ENCODE results near the gene ZNF648. TPM values are rescaled to one million over a fixed set of nuclear protein-coding genes. Genes with fewer than 3 reads are reported as not detected.

The ZNF648 gene
- total RNA-seq, 1 experiment from 2014 or later: not detected

DNA sequence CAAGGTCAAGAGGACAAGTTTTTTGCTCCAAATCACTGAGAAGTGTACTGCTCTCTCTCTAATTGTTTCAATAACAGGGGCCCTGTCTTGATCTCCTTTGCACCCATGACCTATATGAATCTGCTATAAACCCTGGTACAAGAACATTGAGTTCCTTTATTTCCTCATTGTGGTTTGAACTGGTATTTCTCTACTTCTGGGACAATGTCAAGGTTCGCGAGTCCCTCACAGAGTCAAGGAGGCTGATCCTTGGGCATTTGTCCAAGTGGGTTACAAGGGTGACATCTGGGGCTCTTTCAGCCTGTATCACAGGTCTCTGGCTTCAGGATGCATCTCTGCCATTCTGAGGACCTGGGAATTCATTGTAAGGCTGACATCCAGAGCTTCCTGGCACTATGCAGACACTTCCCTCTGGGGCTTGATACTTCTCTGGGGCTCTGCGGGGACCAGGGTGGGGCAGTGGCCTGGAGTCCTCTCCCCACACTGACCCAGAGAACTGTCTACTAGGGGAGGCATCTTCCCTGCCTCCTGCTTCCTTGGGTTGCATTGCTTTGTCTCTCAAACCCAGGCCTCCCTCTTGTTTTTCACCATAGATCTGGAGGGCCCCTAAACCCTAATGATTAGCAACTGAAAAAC lies 22.5 kb upstream of the ZNF648 start:
- in situ Hi-C loops (cut with HindIII; ENCODE audit: low pct_unique_long_range_greater_than_20kb, low sequenced_read_pairs): no loop called here
- no peak for DNase-seq (ENCODE audit: low read depth)

DNA sequence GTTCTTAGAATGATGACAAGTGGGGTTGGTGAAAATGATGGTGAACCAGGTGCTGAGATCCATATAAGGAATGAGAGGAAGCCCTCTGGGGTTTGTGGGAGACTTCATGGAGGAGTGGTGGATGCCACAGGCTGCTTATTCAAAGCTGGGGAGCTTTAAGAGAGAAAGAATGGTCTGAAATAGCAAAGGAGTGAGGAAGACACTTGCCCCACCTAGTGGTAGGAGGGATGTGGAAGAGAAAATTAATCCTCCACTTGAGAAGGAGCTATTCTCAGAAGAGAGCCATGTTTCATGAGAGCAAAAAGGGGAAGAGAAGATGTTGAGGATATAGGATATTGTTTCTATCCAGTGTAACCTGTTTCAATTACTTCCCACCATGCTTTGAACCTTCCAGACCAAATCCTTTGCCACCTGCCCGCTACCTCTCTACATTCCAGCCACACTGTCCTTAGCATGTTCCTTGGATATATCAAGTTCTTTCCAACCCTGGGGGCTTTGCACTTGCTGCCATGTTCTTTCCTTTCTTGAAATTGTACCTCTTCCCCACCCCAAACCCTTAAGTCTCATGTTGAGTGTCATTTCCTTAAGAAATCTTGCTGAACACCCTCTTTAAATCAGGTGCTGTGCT lies 19.6 kb upstream of the ZNF648 start:
- peak; percentile 34 for DNase-seq (ENCODE audit: low read depth)
- in situ Hi-C loops (cut with HindIII; ENCODE audit: low pct_unique_long_range_greater_than_20kb, low sequenced_read_pairs): no loop called here

DNA sequence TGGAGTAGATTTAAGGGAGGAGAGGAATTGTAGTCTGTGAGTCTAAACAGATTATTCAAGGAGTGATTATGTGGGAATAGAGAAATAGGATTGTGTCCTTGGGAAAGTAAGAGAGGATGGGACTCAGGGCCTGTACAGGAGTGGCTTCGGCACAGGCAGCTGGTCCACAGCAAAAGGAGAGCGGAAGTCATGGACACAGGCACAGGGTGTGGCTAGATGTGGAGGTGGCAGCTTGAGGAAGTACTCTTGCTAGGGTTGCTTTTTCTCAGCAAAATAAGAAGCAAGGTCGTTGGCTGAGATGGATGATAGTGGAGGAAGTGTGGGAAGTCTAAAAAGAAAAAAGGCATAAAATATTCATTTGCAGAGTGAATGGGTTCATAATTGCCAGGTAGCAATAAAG lies 18.5 kb upstream of the ZNF648 start:
- DNase-seq (ENCODE audit: low read depth): no peak
- in situ Hi-C loops (cut with HindIII; ENCODE audit: low pct_unique_long_range_greater_than_20kb, low sequenced_read_pairs): no loop called here

DNA sequence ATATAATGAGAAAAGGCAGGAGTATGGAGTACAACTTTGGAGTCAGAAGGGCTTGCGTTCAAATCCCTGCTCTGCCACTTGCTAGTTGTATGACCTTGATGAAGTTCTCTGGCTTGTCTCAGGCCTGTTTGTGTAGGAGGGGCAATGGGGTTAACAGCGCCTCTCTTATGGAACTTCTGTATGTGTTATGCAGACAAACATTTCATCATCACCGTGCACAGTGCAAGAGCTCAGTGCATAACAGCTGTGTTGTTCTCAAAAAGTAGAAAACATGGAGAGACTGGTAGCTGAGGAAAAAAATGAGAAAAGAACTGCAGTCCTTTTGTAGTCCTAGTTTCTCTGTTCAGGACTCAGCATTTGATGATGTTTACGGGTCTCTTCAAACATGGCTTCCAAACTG lies 10.4 kb upstream of the ZNF648 start:
- in situ Hi-C loops (cut with HindIII; ENCODE audit: low pct_unique_long_range_greater_than_20kb, low sequenced_read_pairs): no loop called here
- no peak for DNase-seq (ENCODE audit: low read depth)

DNA sequence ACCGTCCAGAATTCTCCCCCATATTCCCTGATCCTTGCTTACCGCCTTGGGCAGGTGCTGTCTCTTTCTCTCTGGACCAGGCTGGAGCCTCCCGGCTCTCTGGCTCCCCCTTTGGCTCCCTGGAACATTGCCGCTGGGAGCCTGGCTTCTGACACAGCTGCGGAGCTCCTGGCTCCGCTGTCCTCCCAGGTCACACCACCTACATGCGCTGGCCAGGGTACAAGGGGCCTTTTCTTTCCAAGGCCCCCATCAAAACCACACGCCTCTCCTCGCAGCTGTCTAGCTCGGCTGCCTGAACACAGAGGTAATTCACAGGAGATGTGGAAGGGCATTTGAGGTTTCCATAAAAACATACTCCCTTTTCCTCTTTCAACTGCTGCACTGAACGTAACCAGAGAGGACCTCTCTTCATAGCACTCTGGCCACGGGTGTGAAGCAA lies 7.5 kb upstream of the ZNF648 start:
- in situ Hi-C loops (cut with HindIII; ENCODE audit: low pct_unique_long_range_greater_than_20kb, low sequenced_read_pairs): no loop called here
- peak; percentile 33 for DNase-seq (ENCODE audit: low read depth)

DNA sequence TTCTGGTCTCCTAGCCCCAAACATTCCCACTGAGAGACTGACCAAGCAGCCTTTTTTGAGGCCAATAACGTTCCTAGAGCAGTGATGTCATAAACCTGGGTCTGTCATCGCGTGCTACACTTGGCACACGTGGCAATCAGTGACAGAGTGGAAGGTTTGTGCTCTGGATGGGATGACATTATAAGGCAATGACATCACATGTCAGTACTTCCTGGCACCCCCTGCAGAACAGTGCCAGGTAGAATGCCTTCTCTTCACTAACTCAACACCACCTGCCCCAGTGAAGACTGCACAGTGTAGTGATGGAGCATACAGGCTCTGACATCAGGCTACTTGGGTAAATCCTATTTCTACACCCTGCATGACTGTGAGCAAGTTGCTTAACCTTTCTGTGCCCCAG lies 5.4 kb upstream of the ZNF648 start:
- in situ Hi-C loops (cut with HindIII; ENCODE audit: low pct_unique_long_range_greater_than_20kb, low sequenced_read_pairs): no loop called here
- DNase-seq (ENCODE audit: low read depth): no peak

DNA sequence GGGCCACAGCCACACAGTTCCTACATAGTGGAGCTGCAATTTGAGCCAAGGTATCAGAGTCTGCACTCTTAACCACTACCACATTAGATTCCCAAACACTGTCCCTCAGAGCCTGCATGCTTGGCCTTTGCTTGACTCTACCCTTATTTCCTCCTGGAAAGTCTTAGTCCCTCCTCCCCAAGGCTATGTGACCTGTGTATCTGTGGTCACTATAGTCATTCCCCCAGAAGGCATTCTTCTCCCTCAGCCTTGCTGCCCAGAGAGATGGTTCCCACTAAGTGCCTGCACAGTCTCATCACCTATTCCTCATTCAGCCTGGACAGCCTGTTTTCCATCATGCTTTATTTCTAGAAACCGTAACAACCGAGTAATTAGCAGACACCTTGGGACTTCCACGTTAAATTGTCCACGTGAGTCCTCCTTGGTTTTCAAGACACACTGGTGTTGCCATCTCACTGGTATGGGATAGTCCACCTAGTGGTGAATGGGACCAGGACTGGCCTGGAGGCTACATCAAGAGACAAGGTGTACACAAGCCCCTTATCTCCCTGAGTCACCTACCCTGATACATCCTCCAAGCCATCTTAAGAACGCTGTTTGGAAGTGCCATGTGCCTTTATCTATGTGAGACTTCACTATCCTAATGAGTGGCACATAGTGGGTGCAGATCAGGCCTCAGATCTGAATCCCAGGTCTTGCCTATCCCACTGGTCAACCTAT lies 3.8 kb upstream of the ZNF648 start:
- in situ Hi-C loops (cut with HindIII; ENCODE audit: low pct_unique_long_range_greater_than_20kb, low sequenced_read_pairs): no loop called here

GRCh38 chr1:182064611-182065010 lies 3.1 kb upstream of the ZNF648 start:
- no peak for DNase-seq (ENCODE audit: low read depth)
- in situ Hi-C loops (cut with HindIII; ENCODE audit: low pct_unique_long_range_greater_than_20kb, low sequenced_read_pairs): no loop called here

More for the DNA sequence above, 3.8 kb upstream of the ZNF648 start:
- no peak for DNase-seq (ENCODE audit: low read depth)

DNA sequence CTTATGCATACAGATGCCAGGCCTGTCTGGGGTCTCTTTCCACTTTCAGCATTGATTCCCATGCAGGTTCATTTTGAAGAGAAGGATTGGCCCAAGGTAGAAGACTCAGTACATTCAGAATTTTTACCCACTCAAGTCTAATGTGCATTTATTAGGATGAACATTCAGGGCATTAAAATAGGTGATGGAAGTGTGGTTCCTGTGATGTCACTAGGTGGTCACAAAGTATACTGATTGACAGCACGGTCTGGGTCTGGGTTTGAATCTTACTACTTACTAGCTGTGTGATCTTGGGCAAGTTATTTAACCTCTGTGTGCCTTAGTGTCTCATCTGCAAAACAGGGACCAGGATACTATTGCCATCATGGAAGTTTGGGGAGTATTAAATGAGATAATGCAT lies 711 bp upstream of the ZNF648 start:
- DNase-seq (ENCODE audit: low read depth): no peak
- in situ Hi-C loops (cut with HindIII; ENCODE audit: low pct_unique_long_range_greater_than_20kb, low sequenced_read_pairs): no loop called here

GRCh38 chr1:182060877-182061276 lies 635 bp downstream of the ZNF648 start:
- no peak for DNase-seq (ENCODE audit: low read depth)
- in situ Hi-C loops (cut with HindIII; ENCODE audit: low pct_unique_long_range_greater_than_20kb, low sequenced_read_pairs): no loop called here

- in situ Hi-C loops (cut with HindIII; ENCODE audit: low pct_unique_long_range_greater_than_20kb, low sequenced_read_pairs): no loop called here
- DNase-seq (ENCODE audit: low read depth): no peak
These were observed 1.6 kb downstream of the ZNF648 start for GRCh38 chr1:182059936-182060335.

- no peak for DNase-seq (ENCODE audit: low read depth)
- in situ Hi-C loops (cut with HindIII; ENCODE audit: low pct_unique_long_range_greater_than_20kb, low sequenced_read_pairs): no loop called here
These were observed 4.7 kb downstream of the ZNF648 start for GRCh38 chr1:182056601-182057366.

GRCh38 chr1:182054698-182055326 lies 6.7 kb downstream of the ZNF648 start:
- in situ Hi-C loops (cut with HindIII; ENCODE audit: low pct_unique_long_range_greater_than_20kb, low sequenced_read_pairs): no loop called here
- DNase-seq (ENCODE audit: low read depth): peak; percentile 19

- DNase-seq (ENCODE audit: low read depth): no peak
- in situ Hi-C loops (cut with HindIII; ENCODE audit: low pct_unique_long_range_greater_than_20kb, low sequenced_read_pairs): no loop called here
These were observed 9.2 kb downstream of the ZNF648 start for GRCh38 chr1:182052355-182052754.

DNA sequence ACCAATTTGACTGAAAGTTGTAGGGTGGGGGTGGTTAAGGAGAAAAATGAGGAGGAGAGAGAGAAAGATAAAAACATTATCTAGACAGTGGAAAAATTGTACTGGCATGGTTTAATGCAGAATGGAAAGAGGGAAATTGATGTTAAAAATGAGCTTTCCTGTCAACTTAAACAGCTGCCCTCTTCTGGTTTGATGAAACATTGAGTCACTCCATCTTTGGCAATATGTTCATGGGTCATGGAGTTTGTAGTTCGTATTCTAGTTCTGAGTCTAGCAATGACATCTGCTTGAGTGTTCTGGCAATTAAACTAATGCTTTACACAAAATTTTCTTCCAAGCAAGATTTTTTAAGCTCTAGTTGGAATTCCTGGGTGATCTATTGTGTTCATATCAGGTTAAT lies 9.6 kb downstream of the ZNF648 start:
- in situ Hi-C loops (cut with HindIII; ENCODE audit: low pct_unique_long_range_greater_than_20kb, low sequenced_read_pairs): no loop called here
- no peak for DNase-seq (ENCODE audit: low read depth)

DNA sequence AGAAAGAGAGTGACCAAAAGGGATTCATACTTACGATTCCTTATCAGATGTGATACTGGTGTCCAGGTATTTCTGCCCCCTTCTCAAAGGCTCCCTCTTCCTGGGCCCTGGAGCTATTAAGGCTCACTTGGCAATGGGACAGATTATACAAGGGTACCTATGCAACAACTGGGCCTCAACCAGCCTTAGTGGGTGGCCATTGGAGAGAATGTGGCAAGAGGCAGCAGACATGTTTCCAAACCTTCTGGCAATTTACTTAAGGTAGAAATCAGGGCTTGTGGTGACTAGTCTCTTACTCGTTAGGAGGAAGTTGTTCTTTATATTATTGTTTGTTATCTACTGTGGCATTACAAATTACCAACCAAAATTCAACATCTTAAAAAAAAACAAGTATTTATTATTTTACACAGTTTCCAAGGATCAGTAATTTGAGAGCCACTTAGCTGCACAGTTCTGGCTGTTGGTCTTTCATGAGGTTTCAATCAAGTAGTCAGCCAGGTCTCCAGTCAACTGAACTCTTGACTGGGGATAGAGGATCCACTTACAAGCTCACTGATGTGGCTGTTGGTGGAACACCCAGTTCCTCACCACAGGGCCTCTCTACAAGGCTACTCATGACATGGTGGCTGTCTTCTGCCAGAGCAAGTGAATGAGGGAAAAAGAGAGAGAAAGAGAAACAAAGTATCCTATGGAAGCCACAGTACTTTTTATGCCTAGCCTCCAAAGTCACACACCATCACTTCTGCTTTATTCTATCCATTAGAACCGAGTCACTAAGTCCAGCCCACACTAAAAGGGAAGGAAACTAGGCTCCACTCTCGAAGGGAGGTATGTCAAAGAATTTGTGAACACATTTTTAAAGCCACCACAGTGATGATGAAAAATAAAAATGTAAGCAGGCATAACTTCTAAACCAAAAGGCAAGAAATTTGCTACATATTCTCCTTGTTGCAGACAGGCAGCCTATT lies 10.7 kb downstream of the ZNF648 start:
- in situ Hi-C loops (cut with HindIII; ENCODE audit: low pct_unique_long_range_greater_than_20kb, low sequenced_read_pairs): no loop called here
- DNase-seq (ENCODE audit: low read depth): no peak

GRCh38 chr1:182048562-182048961 lies 12.9 kb downstream of the ZNF648 start:
- DNase-seq (ENCODE audit: low read depth): no peak
- in situ Hi-C loops (cut with HindIII; ENCODE audit: low pct_unique_long_range_greater_than_20kb, low sequenced_read_pairs): no loop called here
